GM18861 (cell line): Measurements from ENCODE around the gene STX16.

Source experiments
- ATAC-seq: cut with Tn5 transposase; IDR thresholded peaks from one replicate; pipeline ENCODE4 v1.9.1; 2021; ENCODE audit not compliant: unreplicated experiment

STX16 gene

DNA sequence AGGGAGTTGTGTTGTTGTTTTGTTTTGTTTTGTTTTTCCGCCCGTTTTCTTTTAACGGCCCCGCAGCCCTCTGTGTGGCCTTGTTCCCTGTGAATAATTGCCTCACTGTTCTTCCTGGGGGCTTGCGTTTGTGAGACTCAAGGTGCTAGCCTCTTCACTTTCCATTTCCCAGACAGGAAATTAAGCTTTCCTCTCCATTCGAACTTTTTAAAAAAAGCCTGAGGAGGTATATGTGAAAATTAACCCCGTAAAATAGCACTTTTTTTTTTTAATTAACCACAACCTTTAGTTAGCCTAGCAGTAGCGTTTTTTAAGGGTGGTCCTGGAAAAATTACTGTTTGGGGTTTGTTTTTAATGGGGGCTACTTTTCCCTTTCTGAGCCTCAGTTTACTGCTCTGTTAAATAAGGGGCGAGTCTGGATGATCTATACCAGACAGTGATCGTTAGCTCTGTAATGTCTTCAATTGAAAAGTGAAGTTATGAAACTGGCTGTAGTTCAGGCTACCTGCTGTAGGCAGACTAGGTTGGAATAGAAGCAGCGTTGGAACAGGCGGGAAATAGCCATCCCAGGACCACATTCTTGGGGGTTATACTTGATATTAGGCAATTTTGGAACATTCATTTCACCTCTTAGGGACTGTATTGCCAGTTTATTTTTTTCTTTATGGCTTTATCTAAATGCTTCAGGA, 1.7 kb downstream of the STX16 start:
- ATAC-seq = no peak

DNA sequence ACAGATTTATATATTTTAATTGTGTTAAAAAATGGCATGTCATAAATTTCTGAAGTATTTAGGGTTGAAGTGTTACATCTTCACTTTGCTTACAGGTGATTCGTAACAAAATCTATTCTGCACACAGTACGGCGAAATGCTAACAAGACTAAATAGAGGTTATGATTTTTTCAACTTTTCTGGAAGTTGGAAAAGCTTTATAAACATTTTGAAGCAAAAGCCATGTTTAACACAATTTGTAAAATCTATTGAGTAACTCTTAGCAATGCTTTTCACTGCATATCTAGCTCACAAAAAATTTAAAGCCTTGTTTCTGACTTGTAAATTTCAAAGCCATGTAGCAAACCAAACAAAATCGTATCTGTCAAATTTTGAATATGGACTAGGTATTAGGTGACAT, 3.3 kb downstream of the STX16 start:
- no peak for ATAC-seq

DNA sequence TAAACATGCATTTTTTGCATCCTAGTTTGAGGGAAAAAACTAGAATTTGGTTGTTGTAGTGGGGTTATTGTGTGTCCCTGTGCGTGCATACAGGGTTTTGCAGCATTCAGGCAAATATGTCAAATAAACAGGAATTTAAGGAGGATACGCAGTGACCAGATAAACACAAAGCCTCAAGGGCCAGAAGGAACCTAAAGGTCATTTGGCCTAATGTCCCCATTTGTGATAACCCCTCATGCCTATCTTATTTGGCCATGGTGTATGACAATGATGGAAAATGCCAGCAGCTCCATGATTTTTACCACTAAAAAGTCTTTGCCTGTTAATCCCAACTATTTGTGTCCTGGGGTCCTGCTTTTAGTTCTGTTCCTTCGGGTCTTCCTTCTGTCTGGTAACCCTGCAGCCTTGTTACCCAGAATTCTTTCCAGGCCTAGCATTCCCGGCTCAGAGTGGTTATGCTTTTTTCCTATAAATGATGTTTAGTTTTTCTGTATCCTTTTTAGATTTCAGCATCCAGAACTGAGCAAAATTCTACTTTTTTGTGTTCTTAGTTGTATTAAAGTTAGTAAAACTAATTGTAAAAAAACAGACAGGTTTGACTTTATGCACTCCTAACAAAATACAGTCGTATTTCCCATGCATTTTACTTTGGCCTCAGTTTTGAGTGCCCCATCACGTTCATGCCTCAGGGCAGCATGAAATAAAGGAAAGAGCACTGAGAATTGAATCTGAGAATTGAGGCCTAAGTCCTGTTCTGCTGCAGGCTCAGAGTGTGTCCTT, 4.4 kb downstream of the STX16 start:
- ATAC-seq = no peak

DNA sequence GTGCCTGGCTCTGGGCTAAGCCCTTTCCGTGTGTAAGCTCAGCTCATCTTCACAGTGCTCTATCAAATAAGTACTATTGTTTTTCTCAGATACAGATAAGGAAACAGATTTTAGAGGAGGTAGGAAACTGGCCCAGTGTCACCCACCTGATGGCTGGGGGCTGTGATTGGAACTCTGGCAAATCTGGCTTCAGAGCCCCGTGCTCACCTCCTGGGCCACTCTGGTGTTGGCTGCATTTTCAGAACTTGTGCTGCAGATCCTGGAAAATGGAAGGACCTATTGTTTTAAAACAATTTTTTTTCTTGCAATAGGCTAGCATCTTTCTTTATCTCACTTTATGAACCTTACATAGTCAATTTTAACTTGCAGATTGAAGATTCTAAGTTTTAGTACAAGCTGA, 5.7 kb downstream of the STX16 start:
- ATAC-seq = no peak

DNA sequence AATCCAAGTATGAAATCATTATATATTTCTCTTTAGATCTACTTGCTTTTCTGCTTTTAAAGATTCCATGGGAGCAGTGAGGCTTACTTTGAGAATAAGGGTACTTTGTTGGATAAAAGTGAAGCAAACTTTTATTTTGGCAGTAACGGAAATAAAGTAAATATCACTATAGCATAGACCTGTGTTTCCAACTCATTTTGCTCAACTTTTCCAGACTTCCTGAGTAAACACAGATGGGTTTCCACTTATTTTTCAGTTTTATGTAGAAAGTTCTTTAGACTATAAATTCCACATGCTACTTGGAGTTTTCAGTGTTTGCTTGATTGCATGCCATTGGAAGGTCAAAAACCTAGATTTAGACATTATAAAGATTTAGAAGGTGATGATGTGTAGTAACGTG, 6.2 kb downstream of the STX16 start:
- no peak for ATAC-seq

DNA sequence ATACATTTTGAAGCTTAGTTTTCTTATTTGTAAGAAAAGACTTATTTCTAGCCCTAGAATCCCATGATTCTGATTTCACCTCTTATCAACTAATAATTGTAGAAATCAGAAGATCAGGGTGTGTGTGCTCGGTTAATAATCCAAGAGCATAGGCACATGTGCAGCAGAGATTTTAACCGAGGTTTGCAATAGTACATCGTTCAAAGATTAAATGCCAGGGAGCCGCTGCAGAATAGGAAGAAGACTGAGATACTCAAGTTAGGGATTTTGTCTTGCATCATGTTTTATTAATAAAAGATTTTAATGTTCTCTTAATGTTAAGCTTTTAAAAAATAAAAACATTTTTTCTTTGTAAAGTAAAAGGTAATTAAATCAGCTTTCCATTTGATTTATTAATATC, 6.9 kb downstream of the STX16 start:
- ATAC-seq = no peak

DNA sequence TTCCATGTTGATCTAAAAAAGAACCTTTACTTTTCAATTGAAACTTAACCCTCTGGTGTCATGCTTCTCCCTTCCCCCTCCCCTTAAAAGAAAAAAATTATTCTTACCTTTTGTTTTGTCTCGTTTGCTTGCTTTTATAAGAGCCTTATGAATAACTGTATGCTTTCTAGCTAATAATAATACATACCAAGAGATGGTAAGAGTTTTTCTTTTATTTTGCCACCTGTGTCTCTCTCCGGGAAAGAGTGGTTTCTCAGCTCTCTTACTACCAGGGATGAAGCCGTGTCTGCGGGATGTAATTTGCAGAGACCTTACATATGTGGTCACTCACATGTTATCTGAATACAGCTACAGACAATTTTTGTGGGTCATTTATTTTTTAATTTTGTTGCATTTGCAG, 7.7 kb downstream of the STX16 start:
- no peak for ATAC-seq

DNA sequence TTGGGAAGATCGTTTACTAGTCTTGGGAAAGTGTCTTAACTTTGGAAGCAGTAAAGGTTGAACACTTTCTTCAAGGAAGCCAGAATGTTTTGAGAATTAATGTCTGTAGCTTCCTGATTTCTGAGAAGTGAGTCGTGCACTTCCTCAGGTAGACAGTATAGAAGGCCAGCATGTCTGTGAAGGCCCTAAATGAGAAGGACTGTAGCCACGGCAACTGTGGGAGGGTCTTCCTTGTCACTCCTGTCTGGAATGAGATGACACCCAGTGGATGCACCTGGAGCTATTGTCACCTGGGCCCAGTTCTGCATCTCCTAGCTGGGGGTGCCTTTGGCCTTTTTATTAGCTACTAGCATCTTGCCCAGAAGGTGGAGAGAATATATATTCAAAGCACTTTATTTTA, 8.8 kb downstream of the STX16 start:
- no peak for ATAC-seq

DNA sequence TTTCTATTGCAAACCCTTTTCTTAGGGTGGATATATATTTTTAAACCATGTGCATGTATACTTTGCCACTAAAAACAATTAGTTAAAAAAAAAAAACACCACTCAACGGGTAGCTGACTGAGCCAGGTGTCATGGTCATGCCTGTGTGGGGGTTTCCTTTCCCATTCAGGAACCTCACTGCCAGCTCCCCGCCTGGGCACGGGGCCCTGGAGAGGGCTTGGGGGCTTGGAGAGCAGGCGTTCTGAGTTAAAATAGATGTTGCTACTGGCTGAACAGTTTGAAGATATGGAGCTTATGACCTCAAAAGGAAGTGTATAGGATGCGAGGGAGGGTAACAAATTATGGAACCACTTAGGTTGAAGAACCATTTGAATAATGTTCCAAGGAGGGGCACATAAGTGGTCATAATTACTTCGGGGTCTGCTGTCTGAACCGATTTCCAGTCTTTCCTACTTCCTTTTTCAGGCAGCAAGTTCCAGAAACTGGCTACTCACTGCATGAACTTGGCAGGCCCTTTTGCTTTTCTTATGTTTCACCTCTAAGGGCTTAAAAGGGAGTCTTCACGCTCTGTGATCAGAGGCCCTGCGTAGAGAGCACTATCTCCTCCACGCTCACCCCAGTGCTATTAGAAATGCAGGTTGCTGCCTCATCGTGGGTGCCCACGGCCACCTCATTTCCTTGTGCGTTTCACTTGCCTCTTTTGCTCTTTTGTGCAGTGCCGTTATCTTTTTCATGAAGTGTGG, 9.9 kb downstream of the STX16 start:
- ATAC-seq = no peak

DNA sequence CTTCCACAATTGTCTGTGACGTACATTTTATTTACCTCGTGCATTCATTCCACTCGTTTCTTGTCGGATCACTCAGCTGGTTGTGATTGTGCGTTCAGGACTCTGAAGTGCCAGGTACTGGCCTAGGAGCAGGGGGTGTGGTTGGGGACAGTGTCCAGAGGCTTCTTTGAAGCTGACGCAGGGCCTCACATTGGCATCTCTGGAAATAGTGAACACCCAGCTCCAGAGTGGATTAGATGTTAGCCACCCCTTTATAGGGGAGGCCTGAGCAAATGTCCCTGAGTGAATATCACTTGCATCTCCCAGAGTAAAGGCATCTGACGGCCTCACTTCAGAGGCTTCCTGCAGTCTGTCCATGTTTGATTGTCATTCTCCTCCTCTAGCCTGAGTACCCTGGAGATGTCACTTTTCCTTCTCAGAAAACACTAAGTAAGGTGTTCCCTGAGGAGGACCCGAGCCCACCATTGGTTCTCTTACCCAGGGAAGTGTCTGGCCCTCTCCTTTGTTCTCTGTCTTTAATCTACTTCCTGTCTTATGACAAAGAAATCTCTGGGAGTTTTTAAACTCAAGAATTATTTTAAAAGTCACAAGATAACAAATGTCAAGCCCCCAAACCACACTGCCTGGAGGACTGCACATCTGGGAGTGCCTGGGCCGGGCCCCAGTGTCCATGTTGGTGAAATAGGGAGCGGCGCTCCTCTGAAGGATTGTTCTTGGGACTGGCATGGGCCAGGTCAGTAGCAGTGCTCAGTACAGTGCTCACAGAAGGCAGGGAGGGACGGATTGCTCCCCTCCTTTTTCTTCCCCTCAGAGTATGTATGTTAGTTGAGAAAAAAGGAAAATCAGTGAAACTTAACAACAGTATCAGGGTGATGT, 10.8 kb downstream of the STX16 start:
- no peak for ATAC-seq

DNA sequence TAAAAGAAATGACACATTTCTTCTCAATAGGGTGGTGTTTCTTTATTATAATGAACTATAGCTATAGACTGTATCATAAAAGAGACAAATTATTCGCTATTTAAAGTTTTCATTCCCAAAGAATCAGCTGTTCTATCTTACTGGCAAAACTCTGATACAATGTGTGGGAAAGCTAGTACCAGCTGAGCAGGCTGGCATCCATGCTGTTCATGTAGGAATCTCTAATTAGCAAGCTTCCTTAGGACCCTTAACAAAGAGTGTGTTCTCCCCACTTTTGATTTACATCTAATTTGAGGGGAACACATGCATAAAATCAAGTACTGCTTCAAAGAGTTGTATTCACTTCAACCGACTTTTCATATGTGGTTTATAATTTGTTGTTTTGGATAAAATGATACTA, 13.2 kb downstream of the STX16 start:
- ATAC-seq = no peak

DNA sequence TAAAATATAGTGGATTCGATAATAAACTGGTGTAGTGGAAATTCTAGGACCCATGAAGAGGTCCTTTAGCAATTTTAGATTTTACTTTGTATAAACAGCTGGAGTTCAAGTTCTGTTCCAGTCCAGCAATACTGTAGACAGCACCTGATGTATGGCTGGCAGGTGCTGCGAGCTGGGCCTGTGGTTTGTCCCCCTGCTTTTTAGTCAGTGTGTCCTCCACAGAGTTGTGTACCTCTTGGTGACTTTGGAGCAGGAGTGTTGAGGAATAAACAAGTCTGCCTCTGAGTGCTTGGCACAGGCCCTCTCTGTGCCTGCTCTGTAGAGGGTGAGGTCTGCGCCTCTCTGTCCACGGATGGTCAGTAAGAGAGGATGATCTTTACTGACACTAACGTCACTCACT, 13.8 kb downstream of the STX16 start:
- ATAC-seq = no peak

DNA sequence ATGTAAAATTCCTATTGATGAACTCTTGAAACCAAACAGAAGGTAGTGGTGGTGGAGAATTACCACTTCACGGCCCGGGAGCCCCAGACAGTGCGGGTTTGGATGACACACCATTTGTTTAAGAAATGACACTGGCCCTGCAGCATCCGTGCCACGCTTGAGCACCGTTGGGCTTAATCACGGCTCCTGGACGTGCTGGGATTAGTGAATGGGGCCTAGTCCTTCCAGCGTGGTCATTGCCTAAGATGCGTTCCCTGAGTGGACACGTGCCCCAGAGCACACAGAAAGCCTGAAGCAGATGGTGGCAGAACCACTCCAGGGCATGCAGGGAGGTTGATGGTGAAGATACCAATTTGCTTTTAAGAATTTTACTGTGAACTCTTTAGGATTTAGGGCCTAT, 14.5 kb downstream of the STX16 start:
- ATAC-seq = no peak

DNA sequence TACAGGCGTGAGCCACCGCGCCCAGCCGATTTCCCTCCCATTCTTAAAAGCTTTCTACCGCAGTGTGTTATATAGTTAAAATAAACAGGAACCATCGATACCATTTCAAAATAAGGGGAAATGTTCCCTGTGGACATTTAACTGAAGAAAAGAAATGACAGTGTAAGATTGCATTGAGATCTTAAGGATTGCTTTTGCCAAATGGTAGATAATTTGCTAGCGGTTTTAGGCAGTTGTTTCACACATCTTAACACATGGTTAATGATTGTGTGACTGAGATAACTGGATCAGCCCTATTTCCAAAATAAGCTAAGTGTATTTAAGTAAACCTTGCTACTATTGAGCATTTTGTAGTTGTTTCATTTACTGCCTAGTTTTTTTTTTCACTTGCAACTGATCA, 15.6 kb downstream of the STX16 start:
- no peak for ATAC-seq

DNA sequence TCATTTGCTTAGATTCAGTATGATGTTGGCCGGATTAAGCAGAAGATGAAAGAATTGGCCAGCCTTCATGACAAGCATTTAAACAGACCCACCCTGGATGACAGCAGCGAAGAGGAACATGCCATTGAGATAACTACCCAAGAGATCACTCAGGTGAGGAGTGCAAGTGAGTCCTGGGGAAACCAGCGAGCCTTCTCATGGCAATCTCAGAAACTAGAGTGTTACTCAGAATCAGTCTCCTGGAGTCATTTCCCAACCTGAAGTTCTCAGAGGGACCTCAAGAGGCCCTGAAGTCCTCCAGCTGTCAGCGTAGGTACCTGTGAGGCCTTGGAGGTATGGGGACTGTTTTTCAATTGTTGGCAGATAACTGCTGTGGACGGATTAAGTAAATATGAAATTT, 16.9 kb downstream of the STX16 start:
- ATAC-seq = no peak

DNA sequence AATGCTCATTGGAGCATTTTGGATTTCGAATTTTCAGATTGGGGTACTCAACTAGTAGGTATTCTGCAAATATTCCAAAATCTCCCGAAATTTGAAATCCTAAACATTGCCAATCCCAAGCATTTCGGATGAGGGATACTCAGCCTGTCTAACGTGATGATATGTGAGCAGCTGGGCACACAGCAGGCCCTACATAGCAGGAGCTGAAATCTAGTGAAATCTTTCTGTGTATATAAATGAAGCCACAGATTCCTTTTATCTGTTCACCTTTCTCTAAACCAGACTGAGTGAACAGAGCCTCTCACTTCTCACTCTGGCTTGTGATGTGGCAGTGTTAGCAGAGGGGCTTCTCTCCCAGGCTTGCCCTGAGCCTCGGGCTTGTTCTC, 17.8 kb downstream of the STX16 start:
- ATAC-seq = no peak

DNA sequence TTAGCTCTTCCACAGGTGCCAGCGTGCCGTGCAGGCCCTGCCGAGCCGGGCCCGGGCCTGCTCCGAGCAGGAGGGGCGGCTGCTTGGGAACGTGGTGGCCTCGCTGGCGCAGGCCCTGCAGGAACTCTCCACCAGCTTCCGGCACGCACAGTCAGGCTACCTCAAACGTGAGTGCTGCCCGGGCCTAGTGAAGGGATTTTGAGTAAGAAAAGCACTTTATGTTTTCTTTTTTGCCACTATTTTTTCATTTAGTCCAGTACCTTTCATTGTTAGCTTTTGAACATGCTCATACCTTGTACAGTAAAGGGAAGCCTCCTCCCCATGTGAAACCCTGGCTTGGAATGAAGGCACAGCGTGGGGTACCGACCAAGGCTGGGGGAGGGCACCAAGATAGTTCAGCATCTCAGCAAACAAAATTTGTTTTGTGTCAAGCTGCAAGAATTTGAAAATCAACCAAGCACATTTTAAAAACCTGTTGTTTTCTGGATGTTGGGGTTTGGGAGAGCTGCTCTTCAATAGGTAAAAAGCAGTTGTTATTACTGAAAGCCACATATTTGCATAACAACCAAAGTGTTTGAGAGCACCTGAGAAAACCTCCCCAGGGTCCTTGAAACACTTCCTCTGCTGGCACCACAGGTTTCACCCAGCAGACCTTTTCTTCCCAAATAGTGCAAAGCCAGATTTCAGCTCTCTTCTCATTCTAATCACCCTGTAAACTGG, 18.4 kb downstream of the STX16 start:
- peak; percentile 70 for ATAC-seq

DNA sequence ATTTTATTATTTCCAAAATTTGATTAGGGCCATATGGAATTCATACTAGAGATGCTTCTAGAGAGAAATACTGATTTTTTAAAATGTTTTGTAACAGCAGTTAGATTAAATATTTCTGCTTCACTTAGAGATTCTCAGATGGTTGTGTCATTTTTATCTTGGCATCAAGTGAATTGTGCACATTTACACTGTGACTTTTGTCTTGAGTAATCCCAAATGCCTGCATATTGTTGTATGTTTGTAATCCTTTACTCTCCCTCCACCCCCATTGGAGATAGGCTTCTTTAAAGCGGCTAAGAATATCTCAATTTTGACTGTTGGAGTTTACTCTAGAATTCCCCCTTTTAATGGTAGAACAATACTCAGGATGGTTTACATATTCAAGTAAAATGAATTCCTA, 19.0 kb downstream of the STX16 start:
- ATAC-seq = no peak

DNA sequence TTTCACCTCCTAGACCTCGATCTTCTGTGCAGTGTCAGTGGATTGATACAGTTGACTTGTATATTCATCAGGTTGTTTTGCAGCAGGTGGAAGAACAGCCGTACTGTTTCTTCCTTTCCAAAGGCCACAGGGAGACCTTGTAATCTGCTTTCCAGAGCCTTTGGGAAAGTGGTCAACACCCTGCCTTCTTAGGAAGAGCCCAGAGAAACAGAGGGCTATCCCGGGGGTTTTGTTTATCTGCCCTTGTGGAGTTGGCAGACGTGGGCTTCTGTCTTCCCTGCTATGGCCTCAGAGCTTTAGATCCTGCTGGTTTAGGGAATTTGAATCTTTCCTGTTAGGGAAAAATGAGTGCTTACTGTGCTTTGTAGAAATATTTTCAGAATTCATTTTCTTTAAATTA, 19.6 kb downstream of the STX16 start:
- no peak for ATAC-seq

DNA sequence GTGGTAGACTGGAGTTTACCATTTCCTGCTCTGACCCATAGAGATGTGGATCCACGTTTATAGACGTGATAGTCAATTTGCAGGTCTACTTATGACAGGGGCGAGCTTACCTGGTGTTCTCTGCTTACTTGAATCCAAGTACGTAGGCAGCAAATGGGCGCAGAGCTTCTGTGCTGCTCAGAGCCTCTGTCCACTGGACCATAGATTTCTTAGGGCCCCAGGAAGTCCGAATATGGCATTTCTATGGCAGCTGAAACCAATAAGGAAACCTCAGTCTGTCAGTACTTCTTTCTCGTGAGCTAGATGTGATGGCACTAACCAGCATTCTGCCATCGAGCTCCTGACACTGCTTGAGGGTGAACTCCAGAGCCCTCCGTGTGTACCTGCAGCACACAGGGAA, 22.0 kb downstream of the STX16 start:
- ATAC-seq = no peak
